Limb (tissue), 2 donors: ENCODE data around the gene COPS7A.

Experiments
- DNase-seq, 2 donors: peaks; one replicate each; pipeline ENCODE4 v3.0.0-alpha.2; 2016; ENCODE audit errors: extremely low spot score in 2 of 2

The COPS7A gene

GRCh38 chr12:6723607-6724408 lies at the start of gene COPS7A:
TSS of gene COPS7A (plus strand) at chr12:6724046. CDS start at chr12:6724657, 611 bp downstream.
- peak; percentile 97 for DNase-seq

- no peak for DNase-seq
Observed at GRCh38 chr12:6676962-6677361, 46.9 kb upstream of the COPS7A start.

DNA sequence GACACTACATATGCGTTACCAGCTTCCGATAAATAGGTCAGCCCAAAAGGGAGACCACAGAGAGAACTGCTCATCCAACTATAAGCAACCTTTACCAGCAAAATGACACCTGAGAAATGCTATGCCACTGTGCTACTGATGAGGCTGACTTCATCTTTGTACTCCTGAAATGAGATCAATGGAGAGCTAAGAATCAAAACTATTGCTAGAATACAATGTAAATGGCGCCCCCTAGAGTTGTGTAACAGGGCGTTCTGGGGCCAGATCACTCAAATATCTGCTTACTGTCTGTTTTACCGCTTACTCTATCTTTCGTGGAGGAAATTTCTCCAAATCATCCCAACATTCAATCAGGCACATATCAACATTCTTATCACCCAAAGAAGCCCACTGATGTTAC lies 39.2 kb upstream of the COPS7A start:
- peak in 1 of 2 donors; percentile 31 for DNase-seq

DNA sequence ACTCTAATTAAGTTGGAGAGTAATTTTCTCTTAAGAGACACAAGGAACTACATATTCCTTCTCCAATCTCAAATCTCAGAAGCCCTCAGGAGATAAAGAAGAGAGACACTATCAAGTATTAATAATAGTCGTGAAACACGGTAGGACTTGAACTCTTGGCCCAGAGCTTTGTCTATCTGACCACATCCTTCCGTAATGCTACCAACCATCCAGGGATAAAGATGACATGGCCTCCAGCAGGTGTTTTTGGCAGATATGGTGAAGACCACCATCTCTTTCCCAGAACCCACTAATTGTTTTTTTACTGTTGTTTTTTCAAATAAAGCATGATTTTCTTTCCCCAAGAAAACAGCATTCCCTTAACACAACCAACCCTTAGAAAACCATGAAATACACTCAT lies 38.0 kb upstream of the COPS7A start:
- no peak for DNase-seq

- no peak for DNase-seq
Observed at GRCh38 chr12:6688543-6688998, 35.3 kb upstream of the COPS7A start.

DNA sequence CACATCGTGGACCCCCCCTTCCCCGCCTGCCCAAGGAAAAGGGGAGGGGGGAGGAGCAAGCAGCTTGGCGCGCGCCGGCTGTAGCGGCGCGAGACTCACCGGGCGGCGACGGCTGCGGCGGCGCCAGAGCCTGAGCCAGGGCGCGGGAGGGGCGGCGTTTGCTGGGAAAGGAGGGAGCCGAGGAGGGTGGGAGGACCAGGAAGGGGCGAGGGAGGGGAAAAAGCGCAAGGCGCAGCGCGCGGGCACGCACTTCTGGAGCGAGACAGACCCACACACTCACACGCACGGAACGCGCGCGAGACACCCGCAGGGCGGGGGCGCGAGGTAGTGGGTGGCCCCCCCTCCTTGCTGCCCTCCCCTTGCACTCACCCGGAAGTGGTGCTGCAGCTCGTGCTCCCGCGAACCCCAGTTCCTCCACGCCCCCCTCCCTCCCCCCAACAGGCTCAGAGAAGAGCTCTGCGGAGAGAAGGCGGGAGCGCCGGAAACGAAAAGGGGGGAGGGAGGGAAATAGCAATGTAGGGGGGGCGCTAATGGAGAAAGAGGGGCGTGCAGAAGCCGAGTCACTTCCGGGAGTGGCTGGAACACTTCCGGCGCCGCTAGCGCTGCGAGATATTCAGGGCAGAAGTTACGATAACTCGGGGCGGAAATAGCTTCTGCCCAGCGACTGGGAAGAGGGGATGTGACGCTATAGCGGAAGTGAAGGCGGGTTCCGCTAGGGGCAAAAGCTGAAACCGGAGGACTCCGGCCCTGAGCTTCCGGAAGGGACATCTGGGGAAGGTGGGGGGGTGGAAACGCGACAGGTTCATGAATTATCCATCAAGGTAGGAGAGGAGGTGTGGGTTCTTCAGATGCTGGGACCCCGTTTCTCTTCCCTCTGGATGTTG lies 34.6 kb upstream of the COPS7A start, which contains the start of gene ZNF384:
Gene ZNF384, minus strand, starts transcription at position 377 of the 884 bp plus-strand sequence. CDS start 9,855 bp downstream, outside the sequence.
- peak; percentile 97 to 99 for DNase-seq

DNA sequence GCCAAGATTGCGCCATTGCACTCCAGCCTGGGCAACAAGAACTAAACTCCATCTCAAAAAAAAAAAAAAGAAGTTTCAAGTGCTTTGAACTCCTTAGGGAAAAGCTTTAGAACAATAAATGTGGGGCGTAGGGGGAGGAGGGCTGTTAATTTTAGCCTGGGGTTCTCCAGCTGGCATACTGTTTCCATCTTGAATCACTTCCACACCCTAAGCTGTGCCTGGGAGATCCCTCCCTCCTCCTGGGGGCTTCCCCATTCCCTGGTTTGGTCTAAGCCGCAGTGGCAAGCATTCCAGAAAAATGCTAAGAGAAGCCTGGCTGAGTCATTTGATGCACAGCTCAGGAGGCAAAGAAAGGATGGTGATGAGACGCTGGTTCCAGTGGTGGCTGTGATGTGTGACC lies 32.4 kb upstream of the COPS7A start:
- no peak for DNase-seq

GRCh38 chr12:6692888-6693287 lies 31.0 kb upstream of the COPS7A start:
- DNase-seq = no peak

- DNase-seq = no peak
Observed at GRCh38 chr12:6693832-6694355, 30.0 kb upstream of the COPS7A start.

DNA sequence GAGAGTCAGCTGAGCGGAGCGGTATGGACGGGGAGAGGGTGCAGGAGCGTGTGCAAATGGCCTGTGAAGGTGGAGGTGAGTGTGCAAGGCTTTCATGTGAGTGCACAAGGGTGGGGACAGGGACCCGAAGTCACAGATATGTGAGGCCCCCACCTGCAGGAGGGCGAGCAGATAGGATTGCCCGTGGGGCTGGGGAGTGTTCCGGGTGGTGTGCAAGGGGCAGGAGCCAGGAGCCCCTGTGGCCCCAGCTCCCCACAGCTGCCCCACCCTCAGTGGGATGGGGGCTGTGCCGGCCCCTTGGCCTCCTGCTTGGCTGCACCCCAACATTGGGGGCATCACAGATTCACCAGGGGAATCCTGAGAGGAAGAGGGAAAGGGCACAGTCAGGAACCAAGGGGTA lies 29.1 kb upstream of the COPS7A start:
- no peak for DNase-seq

- DNase-seq = no peak
Observed at GRCh38 chr12:6695313-6696045, 28.4 kb upstream of the COPS7A start.

GRCh38 chr12:6696690-6697583 lies 26.9 kb upstream of the COPS7A start:
- no peak for DNase-seq

DNA sequence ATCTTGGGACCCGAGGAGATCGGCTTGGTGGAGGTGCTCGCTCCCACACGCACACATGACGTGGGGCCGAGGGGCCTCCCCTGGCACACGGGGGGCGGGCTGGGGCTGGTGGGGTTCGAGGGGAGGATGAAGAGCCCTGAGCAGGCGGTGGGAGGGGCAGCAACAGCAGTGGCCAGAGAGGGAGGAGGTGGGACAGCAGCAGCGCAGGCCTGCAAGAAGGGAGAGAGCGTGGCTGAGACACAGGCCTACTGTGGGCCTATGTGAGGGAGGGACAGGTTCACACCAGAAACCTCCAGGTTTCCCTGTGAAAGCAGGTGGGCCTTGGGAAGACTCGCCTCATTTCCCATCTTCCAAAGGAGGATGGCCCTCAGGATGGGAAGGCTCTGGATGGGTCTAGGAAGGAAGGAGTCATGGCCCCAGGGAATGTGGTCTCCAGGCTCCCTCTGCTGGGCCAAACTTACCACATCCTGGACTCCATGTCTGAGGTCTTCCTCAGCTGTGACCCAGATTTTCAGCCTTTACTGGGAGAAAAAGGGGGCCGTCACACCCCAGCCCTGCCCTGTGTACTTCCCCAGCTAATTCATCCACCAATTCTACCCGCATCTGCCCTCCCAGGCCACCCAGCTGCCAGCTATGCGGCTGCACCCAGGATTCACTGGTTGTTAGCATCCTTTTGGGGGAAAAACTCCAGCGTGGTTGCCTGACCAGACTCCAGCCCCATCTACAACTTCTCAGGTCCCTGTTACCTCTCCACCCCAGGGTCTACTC lies 26.1 kb upstream of the COPS7A start:
- peak in 1 of 2 donors; percentile 43 for DNase-seq

DNA sequence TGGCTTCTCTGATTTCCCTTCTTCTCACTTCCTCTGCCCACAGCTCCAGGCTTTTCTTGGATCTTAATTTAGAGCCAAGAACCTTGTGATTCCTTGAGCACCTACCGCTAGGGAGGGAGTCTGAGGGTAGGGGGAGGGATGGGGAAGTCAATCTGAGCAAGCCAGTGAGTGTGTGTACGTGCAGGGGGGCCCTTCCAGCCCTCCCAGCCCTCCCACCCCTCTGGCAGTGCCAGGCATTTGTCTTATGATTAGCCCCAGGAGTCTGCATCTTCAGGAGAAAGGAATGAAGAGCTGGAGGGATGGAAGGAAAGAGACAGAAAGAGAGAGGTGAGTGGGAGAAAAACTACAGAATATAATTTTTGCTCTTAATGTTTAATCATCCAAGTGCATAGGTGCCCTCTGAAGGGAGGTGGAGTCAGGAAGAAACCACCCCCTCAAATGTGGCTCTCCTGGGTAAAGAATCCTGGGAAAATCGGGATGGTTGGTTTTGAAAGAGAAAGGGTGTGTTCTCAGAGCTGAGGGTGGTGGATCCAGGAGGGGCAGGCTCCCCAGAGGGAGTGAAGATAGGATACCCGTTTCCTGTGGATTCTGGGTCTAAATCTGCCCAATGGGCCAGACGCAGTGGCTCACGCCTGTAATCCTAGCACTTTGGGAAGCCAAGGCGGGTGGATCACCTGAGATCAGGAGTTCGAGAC lies 25.3 kb upstream of the COPS7A start:
- no peak for DNase-seq

- DNase-seq = no peak
Observed at GRCh38 chr12:6699259-6699988, 24.4 kb upstream of the COPS7A start.

GRCh38 chr12:6699989-6700645 lies 23.7 kb upstream of the COPS7A start:
- DNase-seq = peak in 1 of 2 donors; percentile 63

GRCh38 chr12:6700646-6701051 lies 23.2 kb upstream of the COPS7A start, which contains the start of gene PIANP:
TSS of gene PIANP (minus strand) at chr12:6700815. CDS start at chr12:6698061, 2,754 bp downstream.
- DNase-seq = peak; percentile 44 to 88
